IMR-90 (cell line): Measurements from ENCODE around the gene SIRPG. TPM values are rescaled to one million over a fixed set of nuclear protein-coding genes. Genes with fewer than 3 reads are reported as not detected.
A peak's percentile ranks its signal among the peaks of the same experiment; 100 is the strongest.

Experiments used
- ATAC-seq: fragments of 200-7000 bp; cut with Tn5 transposase; 2 replicates; pipeline ENCODE4 v1.9.1; 2020; ENCODE audit warnings: low read depth, mild to moderate bottlenecking, moderate library complexity
- BruUV-seq: library from RNA; stranded (reverse); fragments of 400-500 nt; replicated peaks from 2 replicates; lab custom pipeline; 2021; lab: Mats Ljungman, UMichigan
- CTCF ChIA-PET: fragments of 300-600 bp; formaldehyde crosslinking; extraction: SDS; loops from one replicate; lab custom pipeline; 2021; ENCODE audit warnings: antibody characterized with exemption; lab: Yijun Ruan, JAX
- POLR2A ChIA-PET: fragments of 300-600 bp; sonication (Branson Sonifier 250); formaldehyde crosslinking; loops from one replicate; lab custom pipeline; 2022; ENCODE audit warnings: antibody characterized with exemption; ENCODE audit not compliant: unreplicated experiment; lab: Charles Lee
- DNase-seq: peaks from one replicate; pipeline ENCODE4 v3.0.0; 2013
- H2AFZ ChIP-seq: replicated peaks from 2 replicates; pipeline ENCODE3; 2013; ENCODE audit warnings: low read length, mild to moderate bottlenecking; ENCODE audit not compliant: poor library complexity
- H2AK5ac ChIP-seq: 2 replicates; pipeline ENCODE4 v1.6.1; 2013; ENCODE audit warnings: low read depth, low read length, inconsistent platforms
- H2AK9ac ChIP-seq: replicated peaks from 2 replicates; pipeline ENCODE3; 2013; ENCODE audit warnings: mild to moderate bottlenecking, low read depth, low read length, moderate library complexity; ENCODE audit not compliant: poor library complexity
- H2BK120ac ChIP-seq: 2 replicates; pipeline ENCODE4 v1.6.1; 2013; ENCODE audit warnings: low read depth, low read length, inconsistent platforms
- H2BK15ac ChIP-seq: 3 replicates; pipeline ENCODE4 v1.6.1; 2013; ENCODE audit warnings: low read depth, low read length, inconsistent platforms
- H2BK20ac ChIP-seq: 2 replicates; pipeline ENCODE4 v1.6.1; 2013; ENCODE audit warnings: low read depth, mild to moderate bottlenecking, inconsistent platforms, low read length, moderate library complexity
- H2BK5ac ChIP-seq: 2 replicates; pipeline ENCODE4 v1.6.1; 2013; ENCODE audit warnings: mild to moderate bottlenecking, low read depth, low read length, inconsistent platforms; ENCODE audit not compliant: poor library complexity, severe bottlenecking
- H3K14ac ChIP-seq: replicated peaks from 2 replicates; pipeline ENCODE4 v1.6.1; 2013; ENCODE audit warnings: low read depth, low read length, inconsistent platforms
- H3K18ac ChIP-seq: 2 replicates; pipeline ENCODE4 v1.6.1; 2013; ENCODE audit warnings: low read depth, low read length, control low read depth
- H3K23ac ChIP-seq: 2 replicates; pipeline ENCODE4 v1.6.1; 2013; ENCODE audit warnings: low read depth, low read length, inconsistent platforms
- H3K27ac ChIP-seq: 2 replicates; pipeline ENCODE4 v1.5.1; 2013; ENCODE audit warnings: mild to moderate bottlenecking, control low read depth, low read length; ENCODE audit not compliant: insufficient read depth
- H3K27me3 ChIP-seq: 2 replicates; pipeline ENCODE4 v1.6.1; 2013; ENCODE audit warnings: low read length; ENCODE audit not compliant: control insufficient read depth, insufficient read depth
- H3K36me3 ChIP-seq: 2 replicates; pipeline ENCODE4 v1.6.1; 2013; ENCODE audit warnings: low read length, mixed read lengths; ENCODE audit not compliant: control insufficient read depth, insufficient read depth
- H3K4ac ChIP-seq: 2 replicates; pipeline ENCODE4 v1.6.1; 2013; ENCODE audit warnings: low read depth, low read length, inconsistent platforms
- H3K4me1 ChIP-seq: 2 replicates; pipeline ENCODE4 v1.6.1; 2013; ENCODE audit warnings: low read length, mixed read lengths; ENCODE audit not compliant: control insufficient read depth, insufficient read depth
- H3K4me2 ChIP-seq: 2 replicates; pipeline ENCODE4 v1.6.1; 2013; ENCODE audit warnings: low read depth, mild to moderate bottlenecking, control low read depth, low read length, moderate library complexity
- H3K4me3 ChIP-seq: 2 replicates; pipeline ENCODE4 v1.5.1; 2013; ENCODE audit warnings: low read depth, mild to moderate bottlenecking, control low read depth, low read length, moderate library complexity; ENCODE audit not compliant: insufficient read depth
- H3K56ac ChIP-seq: 2 replicates; pipeline ENCODE4 v1.6.1; 2013; ENCODE audit warnings: low read length, inconsistent platforms; ENCODE audit not compliant: insufficient read depth; ENCODE audit errors: extremely low read depth
- H3K79me1 ChIP-seq, 2 experiments: 2 replicates each; pipeline ENCODE4 v1.6.1; 2013; ENCODE audit warnings: low read length in 2 of 2, inconsistent platforms in 1 of 2, low read depth in 1 of 2
- H3K9ac ChIP-seq: 2 replicates; pipeline ENCODE4 v1.6.1; 2013; ENCODE audit warnings: low read depth, low read length, control low read depth
- H3K9me1 ChIP-seq: 2 replicates; pipeline ENCODE4 v1.6.1; 2013; ENCODE audit warnings: low read length, inconsistent platforms; ENCODE audit not compliant: insufficient read depth
- H3K9me3 ChIP-seq: 2 replicates; pipeline ENCODE4 v1.6.1; 2013; ENCODE audit warnings: low read length; ENCODE audit not compliant: control insufficient read depth, insufficient read depth
- H4K20me1 ChIP-seq: 2 replicates; pipeline ENCODE4 v1.6.1; 2013; ENCODE audit warnings: low read length, inconsistent platforms; ENCODE audit not compliant: insufficient read depth
- H4K5ac ChIP-seq: 2 replicates; pipeline ENCODE4 v1.6.1; 2013; ENCODE audit warnings: mild to moderate bottlenecking, low read depth, low read length, control low read depth
- H4K8ac ChIP-seq, 2 experiments: 2 replicates each; pipeline ENCODE4 v1.6.1; 2013; ENCODE audit warnings: low read depth in 2 of 2, low read length in 2 of 2, control low read depth in 1 of 2, inconsistent platforms in 1 of 2
- H4K91ac ChIP-seq: 2 replicates; pipeline ENCODE4 v1.6.1; 2013; ENCODE audit warnings: low read depth, low read length, inconsistent platforms; ENCODE audit not compliant: insufficient read depth
- BHLHE40 ChIP-seq: fragments of 150-350 bp; IDR thresholded peaks from 2 replicates; pipeline ENCODE4 v1.6.1; 2016; ENCODE audit warnings: mild to moderate bottlenecking, low read depth, low read length
- CEBPB ChIP-seq: IDR thresholded peaks from 2 replicates; pipeline ENCODE4 v1.6.1; 2012; ENCODE audit warnings: low read depth, low read length, improper control_type of control experiment
- CHD1 ChIP-seq: IDR thresholded peaks from 2 replicates; pipeline ENCODE4 v1.6.1; 2012; ENCODE audit warnings: low read depth, low read length, improper control_type of control experiment
- FOS ChIP-seq: fragments of 150-350 bp; IDR thresholded peaks from 2 replicates; pipeline ENCODE4 v1.6.1; 2016; ENCODE audit warnings: low read depth, low read length
- MAFK ChIP-seq: IDR thresholded peaks from 2 replicates; pipeline ENCODE4 v1.6.1; 2012; ENCODE audit warnings: low read depth, low read length, improper control_type of control experiment
- MAZ ChIP-seq: IDR thresholded peaks from 2 replicates; pipeline ENCODE4 v1.6.1; 2012; ENCODE audit warnings: low read depth, mild to moderate bottlenecking, low read length, improper control_type of control experiment, moderate library complexity, borderline replicate concordance
- MXI1 ChIP-seq: IDR thresholded peaks from 2 replicates; pipeline ENCODE4 v1.6.1; 2012; ENCODE audit warnings: low read depth, mild to moderate bottlenecking, low read length, moderate library complexity, borderline replicate concordance
- NFE2L2 ChIP-seq: fragments of 150-350 bp; IDR thresholded peaks from 2 replicates; pipeline ENCODE4 v1.6.1; 2016; ENCODE audit warnings: low read depth, mild to moderate bottlenecking, low read length
- POLR2A ChIP-seq: IDR thresholded peaks from 2 replicates; pipeline ENCODE4 v1.6.1; 2012; ENCODE audit warnings: mild to moderate bottlenecking, low read depth, low read length
- RAD21 ChIP-seq: IDR thresholded peaks from 2 replicates; pipeline ENCODE4 v1.6.1; 2012; ENCODE audit warnings: low read length, improper control_type of control experiment
- RCOR1 ChIP-seq: IDR thresholded peaks from 2 replicates; pipeline ENCODE4 v1.6.1; 2012; ENCODE audit warnings: mild to moderate bottlenecking, low read length, improper control_type of control experiment; ENCODE audit not compliant: insufficient replicate concordance
- RFX5 ChIP-seq: IDR thresholded peaks from 2 replicates; pipeline ENCODE4 v1.8.0; 2012; ENCODE audit warnings: low read depth, mild to moderate bottlenecking, low read length, moderate library complexity
- SMC3 ChIP-seq: fragments of 150-350 bp; IDR thresholded peaks from 2 replicates; pipeline ENCODE4 v1.6.1; 2016; ENCODE audit warnings: low read depth, mild to moderate bottlenecking, antibody characterized with exemption, low read length, moderate library complexity
- dilution Hi-C: fragments of 300-500 bp; cut with HindIII; formaldehyde crosslinking; loops from one replicate; pipeline ENCODE4 v1.14.3; 2018; ENCODE audit warnings: low sequenced_read_pairs; ENCODE audit not compliant: unreplicated experiment
- in situ Hi-C: fragments of 300-500 bp; cut with MboI; formaldehyde crosslinking; loops from 3 replicates; pipeline ENCODE4 v1.14.3; 2019; ENCODE audit warnings: low sequenced_read_pairs, inconsistent platforms, mixed read lengths
- intact Hi-C: fragments of 100-400 bp; cut with micrococcal nuclease; formaldehyde crosslinking; loops from 2 replicates; pipeline ENCODE4 v1.10.0; 2022
- polyA plus RNA-seq, 3 experiments: library from polyadenylated mRNA; depleted of rRNA; stranded (reverse); fragments of >200 nt; gene quantifications; 2 replicates each; pipeline ENCODE4 v1.2.3, GENCODE V29; 2012; ENCODE audit warnings: low replicate concordance in 1 of 3
- total RNA-seq: library from RNA; depleted of rRNA; stranded (reverse); fragments of >200 nt; gene quantifications from 2 replicates; pipeline ENCODE4 v1.2.3, GENCODE V29; 2012
- TF ChIP-seq, protein P1 (sequence below): fragments of 150-350 bp; IDR thresholded peaks from 2 replicates; pipeline ENCODE4 v1.6.1; 2016; ENCODE audit warnings: low read depth, mild to moderate bottlenecking, low read length, moderate library complexity, borderline replicate concordance
- TF ChIP-seq, protein P2 (sequence below): conservative IDR thresholded peaks from 2 replicates; pipeline ENCODE4 v1.5.1; 2012; ENCODE audit warnings: mild to moderate bottlenecking, low read depth, low read length, improper control_type of control experiment
- TF ChIP-seq, protein P3 (sequence below): fragments of 150-350 bp; IDR thresholded peaks from 2 replicates; pipeline ENCODE4 v1.6.1; 2017; ENCODE audit warnings: mild to moderate bottlenecking, antibody characterized with exemption, low read length, low read depth

SIRPG gene
- total and polyA plus RNA-seq, 2 of the 4 experiments (the other 2 are of a cell fraction) = not detected

DNA sequence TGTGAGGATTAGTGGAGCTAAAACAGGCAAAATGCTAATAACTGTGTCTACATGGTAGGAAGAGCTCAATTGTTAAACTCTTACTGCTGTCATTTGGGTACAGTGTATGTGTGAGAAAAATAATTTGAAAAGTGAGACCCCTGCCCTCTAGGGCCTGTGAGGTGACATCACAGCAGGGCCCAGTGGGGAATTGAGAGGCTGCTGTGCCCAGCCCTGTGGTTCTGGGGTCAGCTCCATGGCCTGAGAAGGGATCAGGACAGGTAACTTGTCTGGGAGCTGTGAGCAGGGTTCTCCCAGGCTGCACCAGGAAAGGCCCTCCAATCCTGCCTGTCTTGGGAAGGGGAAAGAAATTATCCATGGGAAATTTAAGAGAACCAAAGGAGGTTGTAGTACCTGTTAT, 39.1 kb downstream of the SIRPG start:
- H4K91ac ChIP-seq = no peak overlapping the region
- H3K9me1 ChIP-seq = no peaks in the 10 kb centered on the region
- no peak overlapping the region for H3K23ac ChIP-seq
- H3K9me3 ChIP-seq = 0 out of 2 replicates have a peak, but pooled peaks cover 1% of the 10 kb centered on the region
- H3K27ac ChIP-seq = no peak overlapping the region
- H2BK120ac ChIP-seq = no peak overlapping the region
- in situ Hi-C loops = no loop called here
- ATAC-seq (no peak), DNase-seq (peak; percentile 0)
- no peak overlapping the region for H2AFZ ChIP-seq
- no peaks in the 10 kb centered on the region for H3K27me3 ChIP-seq
- H2AK5ac ChIP-seq = no peak overlapping the region
- no peak overlapping the region for H2BK15ac ChIP-seq
- no peak overlapping the region for H3K14ac ChIP-seq
- H3K4me2 ChIP-seq = no peak overlapping the region
- no peak overlapping the region for H3K4ac ChIP-seq
- no peak overlapping the region for H3K4me3 ChIP-seq
- no peak overlapping the region for H3K9ac ChIP-seq
- dilution Hi-C loops = no loop called here
- intact Hi-C loops = no loop called here
- ChIA-PET POLR2A (no interaction called here), CTCF (no interaction called here)
- H3K79me1 ChIP-seq = no peaks in the 10 kb centered on the region
- no peaks in the 10 kb centered on the region for H3K4me1 ChIP-seq
- H4K5ac ChIP-seq = no peak overlapping the region
- TF ChIP-seq SMC3 (no peak), NFE2L2 (no peak), MAFK (no peak), CHD1 (no peak), POLR2A (no peak), MAZ (no peak), RAD21 (no peak), FOS (no peak), CEBPB (no peak), MXI1 (no peak), RFX5 (no peak), BHLHE40 (no peak), RCOR1 (no peak)
- TF ChIP-seq, protein P1, sequence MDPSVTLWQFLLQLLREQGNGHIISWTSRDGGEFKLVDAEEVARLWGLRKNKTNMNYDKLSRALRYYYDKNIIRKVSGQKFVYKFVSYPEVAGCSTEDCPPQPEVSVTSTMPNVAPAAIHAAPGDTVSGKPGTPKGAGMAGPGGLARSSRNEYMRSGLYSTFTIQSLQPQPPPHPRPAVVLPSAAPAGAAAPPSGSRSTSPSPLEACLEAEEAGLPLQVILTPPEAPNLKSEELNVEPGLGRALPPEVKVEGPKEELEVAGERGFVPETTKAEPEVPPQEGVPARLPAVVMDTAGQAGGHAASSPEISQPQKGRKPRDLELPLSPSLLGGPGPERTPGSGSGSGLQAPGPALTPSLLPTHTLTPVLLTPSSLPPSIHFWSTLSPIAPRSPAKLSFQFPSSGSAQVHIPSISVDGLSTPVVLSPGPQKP = no peak
- TF ChIP-seq, protein P2, sequence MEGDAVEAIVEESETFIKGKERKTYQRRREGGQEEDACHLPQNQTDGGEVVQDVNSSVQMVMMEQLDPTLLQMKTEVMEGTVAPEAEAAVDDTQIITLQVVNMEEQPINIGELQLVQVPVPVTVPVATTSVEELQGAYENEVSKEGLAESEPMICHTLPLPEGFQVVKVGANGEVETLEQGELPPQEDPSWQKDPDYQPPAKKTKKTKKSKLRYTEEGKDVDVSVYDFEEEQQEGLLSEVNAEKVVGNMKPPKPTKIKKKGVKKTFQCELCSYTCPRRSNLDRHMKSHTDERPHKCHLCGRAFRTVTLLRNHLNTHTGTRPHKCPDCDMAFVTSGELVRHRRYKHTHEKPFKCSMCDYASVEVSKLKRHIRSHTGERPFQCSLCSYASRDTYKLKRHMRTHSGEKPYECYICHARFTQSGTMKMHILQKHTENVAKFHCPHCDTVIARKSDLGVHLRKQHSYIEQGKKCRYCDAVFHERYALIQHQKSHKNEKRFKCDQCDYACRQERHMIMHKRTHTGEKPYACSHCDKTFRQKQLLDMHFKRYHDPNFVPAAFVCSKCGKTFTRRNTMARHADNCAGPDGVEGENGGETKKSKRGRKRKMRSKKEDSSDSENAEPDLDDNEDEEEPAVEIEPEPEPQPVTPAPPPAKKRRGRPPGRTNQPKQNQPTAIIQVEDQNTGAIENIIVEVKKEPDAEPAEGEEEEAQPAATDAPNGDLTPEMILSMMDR = no peak
- TF ChIP-seq, protein P3, sequence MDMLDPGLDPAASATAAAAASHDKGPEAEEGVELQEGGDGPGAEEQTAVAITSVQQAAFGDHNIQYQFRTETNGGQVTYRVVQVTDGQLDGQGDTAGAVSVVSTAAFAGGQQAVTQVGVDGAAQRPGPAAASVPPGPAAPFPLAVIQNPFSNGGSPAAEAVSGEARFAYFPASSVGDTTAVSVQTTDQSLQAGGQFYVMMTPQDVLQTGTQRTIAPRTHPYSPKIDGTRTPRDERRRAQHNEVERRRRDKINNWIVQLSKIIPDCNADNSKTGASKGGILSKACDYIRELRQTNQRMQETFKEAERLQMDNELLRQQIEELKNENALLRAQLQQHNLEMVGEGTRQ = no peak
- H2AK9ac ChIP-seq = no peak overlapping the region
- no peaks in the 10 kb centered on the region for H4K20me1 ChIP-seq
- no peak overlapping the region for H2BK5ac ChIP-seq
- H4K8ac ChIP-seq = no peak overlapping the region
- H3K18ac ChIP-seq = no peak overlapping the region
- H3K36me3 ChIP-seq = no peaks in the 10 kb centered on the region
- H2BK20ac ChIP-seq = no peak overlapping the region
- H3K56ac ChIP-seq = no peak overlapping the region
- no TSS peak for BruUV-seq
